Measurements from ENCODE around the gene CISH.

Gene CISH

GRCh38 chr3:50573566-50574443 is 37.8 kb downstream of the CISH start:
- peak; percentile 45 to 59 for DNase-seq (ENCODE audit: low read depth in 2 of 2, low spot score in 1 of 2)

DNA sequence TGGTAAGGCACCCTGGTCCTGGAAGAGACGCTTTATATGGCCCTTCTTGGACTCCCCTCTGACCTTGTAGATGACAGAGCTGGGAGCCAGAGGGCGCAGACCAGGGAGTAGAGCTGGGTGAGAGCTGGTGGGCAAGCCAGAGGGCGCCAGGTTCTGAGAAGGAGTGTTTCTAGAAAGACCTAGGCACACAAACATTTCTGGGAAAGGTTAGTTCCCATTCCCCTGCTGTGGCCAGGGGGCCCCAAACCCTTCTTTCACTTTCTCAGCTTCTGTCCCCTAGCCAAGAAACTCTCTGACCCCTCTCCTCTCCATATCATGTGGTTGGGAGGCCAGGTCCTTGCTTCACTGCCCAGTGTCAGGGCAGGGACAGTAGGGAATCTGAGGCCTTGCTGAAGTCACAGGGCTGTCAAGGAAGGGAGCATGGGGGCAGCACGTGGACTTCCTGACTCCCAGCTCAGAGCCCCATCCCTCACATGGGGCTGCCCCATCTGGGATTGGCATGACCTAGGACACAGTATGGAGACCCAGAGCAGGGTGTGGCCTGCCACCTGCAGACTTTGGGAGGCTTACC is 38.7 kb downstream of the CISH start:
- DNase-seq (ENCODE audit: low read depth in 2 of 2, low spot score in 1 of 2) = no peak

- DNase-seq (ENCODE audit: low read depth in 2 of 2, low spot score in 1 of 2) = peak; percentile 62 to 64
Measured at GRCh38 chr3:50572158-50572557, 39.4 kb downstream of the CISH start.

DNA sequence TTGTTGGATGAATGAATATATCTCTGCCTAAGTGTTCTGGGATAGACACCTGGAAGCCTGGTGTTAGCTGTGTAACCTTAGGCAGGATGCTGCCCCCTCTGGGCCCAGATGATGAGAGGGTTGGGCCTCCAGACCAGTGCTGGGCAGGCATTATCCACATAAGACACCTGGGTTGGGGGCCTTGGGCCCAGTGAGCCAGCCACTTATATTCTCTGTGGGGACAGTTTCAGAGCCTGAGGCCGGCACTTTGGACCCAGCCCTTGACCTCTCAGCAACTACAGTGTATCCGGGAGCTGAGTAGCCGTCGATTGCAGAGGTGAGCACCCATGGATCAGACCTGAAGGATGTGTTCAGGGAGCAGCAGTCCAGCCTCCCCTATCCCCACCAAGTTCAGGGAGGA is 40.1 kb downstream of the CISH start:
- DNase-seq (ENCODE audit: low read depth in 2 of 2, low spot score in 1 of 2) = no peak

DNA sequence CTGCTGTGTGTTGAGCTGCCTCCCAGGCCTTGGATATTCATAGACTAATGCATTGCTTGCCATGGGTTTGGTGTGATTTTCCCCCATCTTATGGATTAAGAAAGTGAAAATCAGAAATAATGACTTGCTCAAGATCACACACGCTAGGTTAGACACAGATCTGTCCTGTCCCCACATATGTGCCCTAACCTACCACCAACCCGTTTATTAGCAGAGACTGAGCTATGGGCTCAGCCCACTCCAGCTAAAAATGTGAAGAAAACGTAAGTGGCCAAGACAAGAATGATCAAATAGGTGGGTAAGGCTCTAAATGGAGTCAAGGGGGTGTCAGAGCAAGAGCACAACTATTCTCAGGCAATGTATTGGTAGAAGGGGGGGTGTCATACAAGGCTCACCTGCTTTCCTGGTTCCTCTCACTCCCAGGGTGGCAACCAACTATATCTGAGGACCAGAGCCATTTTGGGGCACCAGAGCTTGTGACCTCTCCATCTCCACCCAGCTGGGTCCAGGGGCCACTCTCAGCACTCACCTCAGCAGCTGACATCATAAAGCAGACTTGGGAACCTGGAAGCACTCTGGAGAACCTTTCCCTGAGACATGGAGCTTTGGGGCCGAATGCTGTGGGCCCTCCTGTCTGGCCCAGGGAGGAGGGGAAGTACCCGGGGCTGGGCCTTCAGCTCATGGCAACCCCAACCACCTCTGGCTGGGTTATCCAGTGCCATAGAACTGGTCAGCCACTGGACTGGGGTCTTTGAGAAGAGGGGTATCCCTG is 40.9 kb downstream of the CISH start:
- no peak for DNase-seq (ENCODE audit: low read depth in 2 of 2, low spot score in 1 of 2)

- DNase-seq (ENCODE audit: low read depth in 2 of 2, low spot score in 1 of 2) = peak; percentile 85 to 89
Measured at GRCh38 chr3:50568947-50569749, 42.4 kb downstream of the CISH start, which contains the start of gene HEMK1. TSS of gene HEMK1 (plus strand) at chr3:50569522. CDS start at chr3:50571105, 1,583 bp downstream.

GRCh38 chr3:50567386-50568167 is 44.0 kb downstream of the CISH start, which contains the start of gene C3orf18:
TSS of gene C3orf18 (minus strand) at chr3:50567747. CDS start at chr3:50565699, 2,048 bp downstream.
- peak; percentile 85 to 92 for DNase-seq (ENCODE audit: low read depth in 2 of 2, low spot score in 1 of 2)

- no peak for DNase-seq (ENCODE audit: low read depth in 2 of 2, low spot score in 1 of 2)
Measured at GRCh38 chr3:50567011-50567385, 44.6 kb downstream of the CISH start.

DNA sequence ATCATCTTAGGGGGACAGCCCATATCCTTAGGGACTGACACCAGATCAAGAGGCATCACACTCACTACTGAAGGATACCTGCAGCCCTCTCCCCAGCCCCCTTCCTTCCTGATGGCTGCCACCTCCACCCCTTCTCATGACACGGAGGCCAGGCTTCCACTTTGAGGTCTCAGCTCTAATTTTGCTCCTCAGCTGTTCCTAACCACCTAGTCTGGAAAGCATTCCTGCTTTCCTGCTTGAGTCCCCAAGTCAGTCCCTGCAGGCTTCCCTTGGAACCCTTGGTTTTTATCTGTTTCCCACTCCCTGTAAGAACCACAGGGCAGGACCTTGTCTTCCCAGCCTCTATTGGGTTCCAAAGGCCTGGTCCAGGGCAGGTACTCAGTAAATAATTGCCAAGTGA is 47.3 kb downstream of the CISH start:
- no peak for DNase-seq (ENCODE audit: low read depth in 2 of 2, low spot score in 1 of 2)

GRCh38 chr3:50563867-50564266 is 47.7 kb downstream of the CISH start:
- no peak for DNase-seq (ENCODE audit: low read depth in 2 of 2, low spot score in 1 of 2)

GRCh38 chr3:50562861-50563260 is 48.7 kb downstream of the CISH start:
- no peak for DNase-seq (ENCODE audit: low read depth in 2 of 2, low spot score in 1 of 2)

- no peak for DNase-seq (ENCODE audit: low read depth in 2 of 2, low spot score in 1 of 2)
Measured at GRCh38 chr3:50559702-50560101, 51.9 kb downstream of the CISH start.

DNA sequence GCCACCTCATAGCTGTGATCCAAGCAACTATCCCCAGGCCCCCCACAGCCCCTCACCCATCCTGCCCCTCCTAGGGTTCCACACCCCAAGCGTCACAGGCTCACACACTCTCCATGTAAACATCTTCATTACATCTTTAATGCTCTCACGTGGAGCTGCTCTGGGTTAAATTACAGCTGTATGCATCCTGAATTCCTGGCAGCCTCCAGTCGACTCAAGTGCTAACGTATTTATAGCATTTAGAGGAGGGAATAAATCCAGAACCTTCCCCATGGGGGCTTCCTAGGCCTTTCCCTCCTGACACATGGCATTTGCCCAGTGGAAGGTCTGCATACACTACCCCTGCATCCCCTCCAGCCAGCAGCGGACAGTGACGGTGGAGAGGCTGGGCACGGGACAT is 53.7 kb downstream of the CISH start:
- no peak for DNase-seq (ENCODE audit: low read depth in 2 of 2, low spot score in 1 of 2)

- DNase-seq (ENCODE audit: low read depth in 2 of 2, low spot score in 1 of 2) = no peak
Measured at GRCh38 chr3:50557106-50557505, 54.5 kb downstream of the CISH start.

All from stimulated activated CD8-positive, alpha-beta memory T cell treated with anti-CD3 and anti-CD28 coated beads, Interleukin-4, amount 100 ng/mL, for 4 hours (primary cell).